Endodermal cell (in vitro differentiated cells): ENCODE results near the gene TLNRD1. TPM values are rescaled to one million over a fixed set of nuclear protein-coding genes. Genes with fewer than 3 reads are reported as not detected.
A peak's percentile ranks its signal among the peaks of the same experiment; 100 is the strongest.

ENCODE experiments used
- DNase-seq: peaks from one replicate; pipeline ENCODE4 v3.0.0-alpha.2; 2017
- H3K27ac ChIP-seq: 2 replicates; pipeline ENCODE4 v1.5.1; 2013; ENCODE audit warnings: mild to moderate bottlenecking, low read depth, low read length, moderate library complexity
- H3K27me3 ChIP-seq: 2 replicates; pipeline ENCODE4 v1.6.1; 2013; ENCODE audit warnings: mild to moderate bottlenecking, low read length, moderate library complexity; ENCODE audit not compliant: insufficient read depth, control insufficient read depth, poor library complexity, severe bottlenecking
- H3K36me3 ChIP-seq: 2 replicates; pipeline ENCODE4 v1.7.0; 2013; ENCODE audit warnings: mild to moderate bottlenecking, low read length, moderate library complexity; ENCODE audit not compliant: control insufficient read depth, insufficient read depth
- H3K4me1 ChIP-seq: one replicate; pipeline ENCODE4 v1.7.0; 2013; ENCODE audit warnings: low read length; ENCODE audit not compliant: control insufficient read depth, insufficient read depth
- H3K4me3 ChIP-seq: 2 replicates; pipeline ENCODE4 v1.5.1; 2013; ENCODE audit warnings: mild to moderate bottlenecking, low read length, moderate library complexity
- H3K9ac ChIP-seq: 2 replicates; pipeline ENCODE4 v1.6.1; 2013; ENCODE audit warnings: mild to moderate bottlenecking, low read length, moderate library complexity; ENCODE audit not compliant: poor library complexity, severe bottlenecking; ENCODE audit errors: extremely low read depth
- H3K9me3 ChIP-seq: 2 replicates; pipeline ENCODE4 v1.6.1; 2013; ENCODE audit warnings: mild to moderate bottlenecking, low read length, moderate library complexity; ENCODE audit not compliant: control insufficient read depth
- H3K27ac Mint-ChIP-seq: 2 replicates; pipeline ENCODE4 v1.8.0; 2020; ENCODE audit warnings: mixed read lengths
- H3K27me3 Mint-ChIP-seq: 2 replicates; pipeline ENCODE4 v1.8.0; 2021; ENCODE audit warnings: mild to moderate bottlenecking, mixed read lengths; ENCODE audit not compliant: insufficient read depth
- H3K36me3 Mint-ChIP-seq: 2 replicates; pipeline ENCODE4 v1.8.0; 2020; ENCODE audit warnings: low read depth, mixed read lengths
- H3K4me1 Mint-ChIP-seq: 2 replicates; pipeline ENCODE4 v1.8.0; 2020; ENCODE audit warnings: mixed read lengths
- H3K4me3 Mint-ChIP-seq: 2 replicates; pipeline ENCODE4 v1.8.0; 2020; ENCODE audit warnings: mild to moderate bottlenecking, moderate library complexity, mixed read lengths
- H3K9me3 Mint-ChIP-seq: 2 replicates; pipeline ENCODE4 v1.8.0; 2020; ENCODE audit warnings: mild to moderate bottlenecking, mixed read lengths
- WGBS, 2 experiments: methylation state at CpG; one replicate each; pipeline versions ENCODE4 v1.1.5 to v1.1.7; 2013; ENCODE audit warnings: missing lambda C conversion rate in 2 of 2, mixed read lengths in 1 of 2; ENCODE audit not compliant: insufficient coverage in 1 of 2, insufficient read length in 1 of 2; 5-methylcytosine and 5-hydroxymethylcytosine counted together
- long read RNA-seq, 4 experiments: library from polyadenylated mRNA in 2 of 4; library from RNA in 1 of 4; library from capped mRNA in 1 of 4; stranded (forward) in 3 of 4; unstranded in 1 of 4; transcript quantifications; one replicate each; pipeline ENCODE4 v2.0.0, GENCODE V29; 2020 to 2021; ENCODE audit warnings: inconsistent platforms in 1 of 4
- polyA plus RNA-seq, 2 experiments: library from polyadenylated mRNA; stranded (reverse); fragments of 50-300 nt; gene quantifications; one replicate each; pipeline ENCODE4 v1.2.3, GENCODE V29; 2013
- total RNA-seq, 2 donors: library from RNA; stranded (reverse); fragmentation: NEBNext Ultra II Directional in 1 of 2; extraction: Animal tissue kit (Norgen Biotek cat#: 25700) in 1 of 2; gene quantifications; 2 replicates in 1 of 2; 3 replicates in 1 of 2; pipeline ENCODE4 v1.2.1, GENCODE V29; 2021
- TF ChIP-seq, protein P1 (sequence below): fragments of 200-600 bp; sonication (generic); conservative IDR thresholded peaks from 2 replicates; pipeline ENCODE4 v1.5.0; 2021; ENCODE audit warnings: antibody characterized with exemption, mild to moderate bottlenecking

TLNRD1 gene
- total RNA-seq = 10 to 100 TPM; 25.1 to 28.2 TPM
- polyA plus RNA-seq (2013, experiment 1 of 2) = 14.4 TPM
- polyA plus RNA-seq (2013, experiment 2 of 2) = 14.3 TPM
- long read RNA-seq, experiment 1, full-length matches to known transcripts = 20 of 20 reads
- long read RNA-seq, experiment 1, partial matches to known transcripts = 0 of 20 reads
- long read RNA-seq, experiment 1, other reads (novel, unspliced or antisense) = 0 of 20 reads
- long read RNA-seq, experiment 2, full-length matches to known transcripts = 118 of 118 reads
- long read RNA-seq, experiment 2, partial matches to known transcripts = 0 of 118 reads
- long read RNA-seq, experiment 2, other reads (novel, unspliced or antisense) = 0 of 118 reads
- long read RNA-seq, experiment 3, full-length matches to known transcripts = 5 of 5 reads
- long read RNA-seq, experiment 3, partial matches to known transcripts = 0 of 5 reads
- long read RNA-seq, experiment 3, other reads (novel, unspliced or antisense) = 0 of 5 reads
- long read RNA-seq, experiment 4 = 0 reads

DNA sequence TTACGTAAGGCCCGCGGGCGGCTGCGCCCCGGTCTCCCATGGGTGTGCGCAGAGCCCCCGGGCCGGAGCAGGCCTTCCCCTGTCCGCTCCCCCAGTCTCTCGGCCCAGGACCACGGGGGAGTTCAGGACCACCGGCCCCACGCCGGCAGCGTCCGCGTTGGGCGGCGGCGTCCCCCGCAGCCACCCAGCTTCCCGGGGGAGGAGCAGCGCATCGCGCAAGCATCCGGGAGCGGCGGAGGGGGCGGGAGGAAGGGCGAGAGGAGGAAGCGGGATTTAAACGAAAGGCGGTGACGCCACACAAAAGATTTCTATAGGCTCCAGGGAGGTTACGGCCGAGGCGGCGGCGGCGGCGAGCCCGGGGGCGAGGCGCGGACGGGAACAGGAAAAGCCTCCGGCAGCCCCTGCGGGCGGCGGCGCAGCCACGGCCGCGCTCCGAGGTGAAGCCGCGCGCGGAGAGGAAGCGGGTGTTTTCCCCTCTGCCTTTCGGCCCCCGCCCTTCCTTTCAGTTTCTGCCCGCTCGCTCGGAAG lies at the start of gene TLNRD1:
Gene TLNRD1 (plus strand): TSS at position 300 of the 528 bp plus-strand sequence. CDS start 1,349 bp downstream, outside the sequence.
- H3K36me3 Mint-ChIP-seq = peaks cover 16% of the 10 kb centered on the region
- Histone ChIP-seq H3K9ac (peak within 1 kb of the TSS; percentile 90), H3K4me1 (no peaks in the 10 kb centered on the region), H3K36me3 (peaks cover 6% of the 10 kb centered on the region), H3K9me3 (no peaks in the 10 kb centered on the region), H3K4me3 (peak within 1 kb of the TSS; percentile 94), H3K27me3 (no peaks in the 10 kb centered on the region), H3K27ac (peak within 1 kb of the TSS; percentile 87)
- peaks cover 12% of the 10 kb centered on the region for H3K4me1 Mint-ChIP-seq
- DNase-seq = peak; percentile 94
- peak within 1 kb of the TSS; percentile 94 for H3K27ac Mint-ChIP-seq
- H3K4me3 Mint-ChIP-seq = peak within 1 kb of the TSS; percentile 85
- H3K27me3 Mint-ChIP-seq = peaks cover 3% of the 10 kb centered on the region
- WGBS, 2 experiments = 0% methylated on average over 10 to 66 of the region's 66 CpGs
- H3K9me3 Mint-ChIP-seq = no peaks in the 10 kb centered on the region
- TF ChIP-seq, protein P1, sequence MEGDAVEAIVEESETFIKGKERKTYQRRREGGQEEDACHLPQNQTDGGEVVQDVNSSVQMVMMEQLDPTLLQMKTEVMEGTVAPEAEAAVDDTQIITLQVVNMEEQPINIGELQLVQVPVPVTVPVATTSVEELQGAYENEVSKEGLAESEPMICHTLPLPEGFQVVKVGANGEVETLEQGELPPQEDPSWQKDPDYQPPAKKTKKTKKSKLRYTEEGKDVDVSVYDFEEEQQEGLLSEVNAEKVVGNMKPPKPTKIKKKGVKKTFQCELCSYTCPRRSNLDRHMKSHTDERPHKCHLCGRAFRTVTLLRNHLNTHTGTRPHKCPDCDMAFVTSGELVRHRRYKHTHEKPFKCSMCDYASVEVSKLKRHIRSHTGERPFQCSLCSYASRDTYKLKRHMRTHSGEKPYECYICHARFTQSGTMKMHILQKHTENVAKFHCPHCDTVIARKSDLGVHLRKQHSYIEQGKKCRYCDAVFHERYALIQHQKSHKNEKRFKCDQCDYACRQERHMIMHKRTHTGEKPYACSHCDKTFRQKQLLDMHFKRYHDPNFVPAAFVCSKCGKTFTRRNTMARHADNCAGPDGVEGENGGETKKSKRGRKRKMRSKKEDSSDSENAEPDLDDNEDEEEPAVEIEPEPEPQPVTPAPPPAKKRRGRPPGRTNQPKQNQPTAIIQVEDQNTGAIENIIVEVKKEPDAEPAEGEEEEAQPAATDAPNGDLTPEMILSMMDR = no peak

DNA sequence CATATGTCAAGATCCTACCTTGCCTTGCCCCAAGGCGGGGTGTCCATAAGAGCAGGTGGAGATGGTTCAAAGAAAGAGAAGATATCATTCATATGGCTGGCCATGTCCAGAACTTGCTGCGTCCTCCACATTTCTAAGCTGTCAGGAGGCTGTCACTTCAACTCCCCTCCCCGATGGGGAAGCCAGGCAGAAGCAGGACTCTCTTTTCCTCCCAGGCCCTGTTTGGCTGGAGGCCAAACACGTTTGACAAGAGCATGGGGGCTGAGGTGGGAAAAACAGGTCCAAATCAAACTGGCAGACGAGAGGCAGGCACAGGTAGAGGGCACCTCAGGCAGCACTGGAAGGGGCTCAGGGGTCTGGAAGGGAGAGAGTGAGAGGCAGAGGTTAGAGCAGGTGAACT lies 48.8 kb upstream of the TLNRD1 start:
- 80 to 87% methylated on average over 1 to 5 of the region's 5 CpGs for WGBS, 2 experiments
- DNase-seq = no peak
- no peak overlapping the region for H3K4me3 ChIP-seq
- Mint-ChIP-seq H3K27ac (no peak overlapping the region), H3K4me3 (no peak overlapping the region), H3K36me3 (peaks cover 47% of the 10 kb centered on the region), H3K4me1 (peaks cover 24% of the 10 kb centered on the region), H3K27me3 (no peaks in the 10 kb centered on the region), H3K9me3 (no peaks in the 10 kb centered on the region)
- peaks cover 32% of the 10 kb centered on the region for H3K36me3 ChIP-seq
- no peaks in the 10 kb centered on the region for H3K9me3 ChIP-seq
- no peak overlapping the region for H3K27ac ChIP-seq
- H3K4me1 ChIP-seq = peaks cover 8% of the 10 kb centered on the region
- TF ChIP-seq, protein P1 = no peak
- H3K27me3 ChIP-seq = no peaks in the 10 kb centered on the region
- H3K9ac ChIP-seq = no peak overlapping the region

DNA sequence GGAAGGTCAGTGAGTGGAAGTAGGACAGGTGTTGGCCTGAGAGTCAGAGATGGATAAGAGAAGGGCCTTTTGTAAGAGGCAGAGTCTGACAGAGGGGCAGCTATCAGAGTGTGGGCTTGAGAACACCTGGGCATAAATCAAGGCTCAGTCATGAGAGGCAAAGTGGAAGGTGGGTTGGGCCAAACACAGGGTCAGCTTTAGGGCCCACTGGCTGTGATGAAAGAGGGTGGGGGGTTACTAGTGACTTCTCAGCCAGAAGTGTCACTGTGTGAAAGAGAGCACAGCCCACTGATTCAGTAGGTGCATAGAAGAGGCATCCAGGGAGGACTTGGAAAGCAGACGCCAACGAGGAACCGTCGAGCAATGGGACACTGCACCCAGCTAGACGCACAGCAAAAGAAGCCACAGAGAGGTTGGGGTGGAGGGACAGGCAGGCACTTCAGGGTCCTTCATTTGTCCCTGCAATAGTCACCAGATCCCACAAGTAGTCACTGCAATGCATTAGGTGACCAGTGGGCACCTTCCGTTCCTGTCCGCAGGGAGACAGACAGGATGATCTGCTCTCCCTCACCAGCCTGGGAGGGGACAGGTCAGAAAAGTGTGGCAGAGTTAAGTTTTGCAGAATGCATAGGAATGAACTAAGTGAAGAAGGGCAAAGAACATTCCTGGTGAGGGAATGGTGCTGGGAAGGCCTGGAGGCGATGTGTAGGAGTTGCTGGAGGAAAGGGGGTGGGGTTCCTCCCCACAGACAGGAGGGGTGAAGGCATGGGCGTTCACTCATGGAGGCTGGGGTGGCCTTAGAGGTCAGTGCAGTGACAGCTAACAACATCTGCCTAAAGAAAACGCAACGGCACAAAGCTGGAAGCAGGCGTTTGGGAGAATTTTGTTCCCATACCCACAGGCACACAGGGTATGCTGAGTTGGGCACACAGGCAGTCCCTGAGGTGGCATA lies 47.4 kb upstream of the TLNRD1 start:
- TF ChIP-seq, protein P1 = no peak
- H3K4me3 ChIP-seq = no peak overlapping the region
- H3K27me3 ChIP-seq = no peaks in the 10 kb centered on the region
- Mint-ChIP-seq H3K4me3 (no peak overlapping the region), H3K9me3 (no peaks in the 10 kb centered on the region), H3K27me3 (no peaks in the 10 kb centered on the region), H3K4me1 (peaks cover 24% of the 10 kb centered on the region), H3K27ac (peak overlapping the region; percentile 92), H3K36me3 (peaks cover 43% of the 10 kb centered on the region)
- no peaks in the 10 kb centered on the region for H3K9me3 ChIP-seq
- peaks cover 8% of the 10 kb centered on the region for H3K4me1 ChIP-seq
- no peak for DNase-seq
- WGBS, 2 experiments = 96 to 100% methylated on average over 8 to 12 of the region's 12 CpGs
- H3K9ac ChIP-seq = no peak overlapping the region
- peaks cover 25% of the 10 kb centered on the region for H3K36me3 ChIP-seq
- no peak overlapping the region for H3K27ac ChIP-seq
